Mesenteric fat pad (tissue), 1 donor: ENCODE data around the gene MARK3. TPM values are rescaled to one million over a fixed set of nuclear protein-coding genes. Genes with fewer than 3 reads are reported as not detected.

Source experiments
- DNase-seq: peaks from one replicate; pipeline ENCODE4 v3.0.0-alpha.2; 2020; ENCODE audit warnings: low spot score
- total RNA-seq: library from RNA; stranded (reverse); fragmentation: NEBNext Ultra II Directional; extraction: Animal tissue kit (Norgen Biotek cat#: 25700); gene quantifications from one replicate; pipeline ENCODE4 v1.2.1, GENCODE V29; 2021
- donor health status: DM: yes; HTN: yes; CAD: no.

The MARK3 gene
- total RNA-seq, 1 donor from 2014 or later, result 78.3 TPM

DNA sequence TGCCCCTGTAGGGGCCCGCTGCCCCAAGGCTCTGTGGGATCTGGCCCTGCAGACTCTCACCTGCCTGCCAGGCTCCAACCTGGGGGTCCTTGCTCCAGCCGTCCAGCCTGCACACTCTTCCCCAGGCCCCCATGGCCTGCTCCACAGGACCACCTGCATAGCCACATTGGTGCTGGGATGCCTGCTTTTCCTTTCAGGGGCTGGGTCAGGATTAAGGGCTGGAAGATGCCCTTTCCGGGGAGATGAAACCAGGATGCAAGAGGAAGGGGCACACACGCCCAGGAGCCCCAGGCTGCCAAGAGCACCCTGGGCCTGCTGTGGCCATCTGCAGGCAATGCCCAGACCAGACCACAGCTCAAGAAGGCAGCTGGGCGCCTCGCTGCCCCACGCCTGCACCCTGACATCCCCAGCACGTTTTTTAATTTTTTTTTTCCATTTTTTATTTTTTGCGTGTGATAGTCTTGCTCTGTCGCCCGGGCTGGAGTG lies 162.3 kb downstream of the MARK3 start:
- no peak for DNase-seq

DNA sequence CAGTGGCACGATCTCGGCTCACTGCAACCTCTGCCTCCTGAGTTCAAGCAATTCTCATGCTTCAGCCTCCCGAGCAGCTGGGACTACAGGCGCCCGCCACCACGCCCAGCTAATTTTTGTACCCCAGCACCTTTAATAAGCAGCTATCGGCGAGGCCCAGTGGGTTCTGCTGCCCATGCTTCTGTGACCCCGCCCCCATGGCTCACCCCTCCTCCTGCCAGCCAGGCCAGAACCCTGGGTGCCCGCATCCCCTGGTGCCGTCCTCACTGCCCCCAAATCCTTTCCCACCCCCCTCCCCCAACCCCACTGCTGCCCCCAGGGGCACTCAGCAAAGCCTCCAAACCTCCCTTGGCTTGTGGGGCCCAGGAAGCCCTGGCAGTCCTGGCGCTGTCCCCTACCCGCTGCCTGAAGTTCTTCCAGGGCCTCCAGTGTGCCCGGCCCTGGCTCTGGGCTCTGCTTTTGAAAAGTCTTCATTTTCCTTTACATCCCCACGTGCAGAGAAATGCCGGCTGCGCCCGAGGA lies 162.8 kb downstream of the MARK3 start:
- DNase-seq, result no peak

DNA sequence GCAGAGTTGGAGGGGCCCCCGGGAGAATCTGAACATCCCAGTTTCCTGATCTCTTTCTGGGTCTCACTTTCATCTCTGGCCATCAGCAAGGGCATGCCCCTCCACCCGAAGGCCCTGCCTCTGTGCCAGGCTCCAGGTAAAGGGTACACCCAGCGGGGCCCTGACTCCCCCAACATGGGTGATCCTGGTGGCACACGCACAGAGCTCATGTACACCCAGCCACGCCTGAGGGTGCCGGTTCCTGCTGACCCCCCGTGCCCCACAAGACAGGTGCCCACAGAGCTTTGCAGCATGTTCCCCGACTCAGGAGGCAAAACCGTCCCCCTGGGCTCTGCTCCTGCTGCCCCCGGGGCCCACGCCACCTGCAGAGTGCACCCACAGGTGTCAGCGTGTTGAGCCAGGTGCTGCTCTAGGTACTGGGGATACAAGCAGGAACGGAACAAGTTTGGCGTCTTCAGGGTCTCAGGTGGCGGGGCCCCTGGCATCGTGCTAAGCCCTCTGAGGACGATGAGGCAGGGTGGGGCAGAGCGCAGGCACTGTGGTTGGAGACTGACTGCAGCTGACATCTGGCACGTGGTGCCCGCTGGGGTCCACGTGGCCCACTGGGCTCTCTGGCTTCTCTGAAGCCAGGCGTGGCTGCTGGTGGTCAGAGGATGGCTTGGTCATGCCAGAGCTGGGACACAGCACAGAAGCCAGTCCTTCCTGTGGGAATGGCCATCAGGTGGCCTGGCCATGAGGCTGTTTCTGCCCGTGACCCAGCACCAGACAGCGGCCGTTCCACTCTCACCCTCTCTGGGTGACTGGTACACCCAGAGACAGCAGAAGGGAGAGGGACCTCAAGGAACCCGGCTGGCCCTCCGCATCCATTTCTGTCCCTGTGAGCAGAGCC lies 163.5 kb downstream of the MARK3 start:
- no peak for DNase-seq

DNA sequence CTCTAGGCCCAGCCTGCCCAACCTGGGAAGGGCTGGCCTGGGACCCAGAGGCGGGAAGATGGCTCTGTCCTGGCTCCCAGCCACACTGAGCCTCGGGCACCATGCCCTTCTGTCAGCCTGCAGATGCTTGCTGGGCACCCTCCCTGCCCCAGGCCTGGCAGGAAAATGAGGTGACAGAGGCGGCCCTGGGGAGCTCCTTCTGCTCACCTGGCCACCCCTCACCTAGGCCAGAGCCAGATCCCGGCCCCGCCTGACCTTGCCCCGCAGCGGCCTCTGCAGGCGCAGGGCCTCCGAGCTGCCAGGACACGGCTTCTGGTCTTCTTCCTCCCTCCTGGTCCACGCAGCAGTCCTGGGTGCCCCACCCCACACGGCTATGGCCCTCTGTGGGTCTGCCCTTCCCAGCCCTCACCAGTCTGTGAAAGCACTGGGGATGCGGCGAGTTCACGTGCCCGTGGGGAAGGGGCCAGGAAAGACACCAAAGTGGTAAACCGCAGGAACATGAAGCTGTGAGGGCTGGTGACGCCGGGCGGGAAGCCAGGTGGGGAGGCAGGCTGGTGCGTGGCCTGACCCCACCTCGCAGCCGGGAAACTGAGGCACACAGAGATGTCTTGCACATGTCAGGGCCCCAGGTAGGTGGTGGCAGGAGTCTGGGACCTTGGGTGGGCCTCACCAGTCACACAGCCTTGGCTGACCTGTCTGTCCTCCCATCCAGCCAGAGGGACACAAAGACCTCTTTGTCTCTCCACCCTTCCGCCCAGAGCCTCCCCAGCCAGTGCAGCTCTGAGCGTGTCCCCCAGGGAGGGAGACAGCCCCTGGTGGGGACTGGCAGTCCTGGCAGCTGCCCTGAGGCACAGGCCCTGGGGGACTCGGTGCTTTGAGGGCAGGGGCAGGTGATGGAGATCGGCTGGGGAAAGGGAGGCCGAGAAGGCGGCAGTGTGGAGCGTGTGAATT lies 164.4 kb downstream of the MARK3 start:
- DNase-seq, result no peak

DNA sequence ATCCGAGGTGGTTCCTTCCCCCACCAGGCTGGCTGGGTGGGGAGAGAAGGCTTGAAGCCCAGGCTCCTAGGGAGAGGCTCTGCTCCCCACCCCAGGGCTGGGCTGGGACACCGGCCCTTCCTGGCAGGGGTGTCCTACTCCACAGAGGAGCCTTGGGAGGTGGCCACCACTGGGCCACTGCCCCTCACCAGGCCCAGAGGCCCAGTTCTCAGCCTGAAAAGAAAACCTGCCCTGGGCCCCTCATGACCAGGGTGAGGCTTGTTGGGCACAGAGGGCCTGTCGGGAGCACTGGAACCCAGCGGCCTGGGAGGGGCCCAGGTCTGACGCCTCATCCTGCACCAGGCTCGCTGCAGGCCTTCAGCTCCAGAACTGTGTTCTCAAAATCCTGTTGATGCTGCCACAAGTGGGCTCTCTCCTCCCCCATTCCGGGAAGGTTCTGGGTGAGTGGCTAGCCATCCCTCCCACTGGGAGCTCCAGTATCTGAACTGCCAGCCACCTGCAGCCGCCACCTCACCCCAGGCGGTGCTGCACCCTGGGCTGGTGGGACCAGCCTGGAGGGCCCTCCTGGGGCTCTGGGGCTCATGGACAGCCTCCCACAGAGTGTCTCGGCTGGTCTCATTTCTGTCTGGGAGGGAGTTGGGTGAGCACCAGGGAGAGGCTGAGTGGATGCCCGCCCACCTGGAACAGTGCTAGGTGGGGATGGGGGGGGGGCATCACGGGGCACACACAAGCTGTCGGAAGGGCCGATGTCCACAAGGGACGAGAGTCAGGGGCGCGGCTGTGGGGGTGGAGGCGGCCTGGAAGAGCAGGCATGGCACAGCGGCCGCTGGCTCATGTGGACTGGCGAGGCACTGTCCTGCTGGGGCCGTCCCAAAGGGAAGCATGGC lies 165.5 kb downstream of the MARK3 start:
- no peak for DNase-seq

DNA sequence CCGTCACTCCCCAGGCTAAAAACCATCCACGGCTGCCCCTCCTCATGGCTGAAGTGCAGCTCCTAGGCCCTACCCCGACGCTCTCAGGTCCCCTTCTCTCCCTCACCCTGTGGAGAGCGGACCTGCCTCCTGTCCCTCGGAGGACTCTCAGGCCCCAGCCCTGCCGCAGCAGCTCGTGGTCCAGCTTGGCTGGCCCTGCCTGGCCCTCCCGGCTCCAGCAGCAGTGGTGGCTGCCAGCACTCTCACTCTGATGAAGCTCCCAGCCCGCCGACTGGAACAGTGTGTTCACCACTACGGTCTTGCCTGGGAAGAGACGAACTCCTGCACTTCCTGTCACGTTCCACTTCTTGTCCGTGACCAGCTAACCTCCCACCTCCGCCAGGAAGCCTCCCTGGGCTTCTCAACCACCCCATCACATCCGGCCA lies 166.1 kb downstream of the MARK3 start:
- no peak for DNase-seq

DNA sequence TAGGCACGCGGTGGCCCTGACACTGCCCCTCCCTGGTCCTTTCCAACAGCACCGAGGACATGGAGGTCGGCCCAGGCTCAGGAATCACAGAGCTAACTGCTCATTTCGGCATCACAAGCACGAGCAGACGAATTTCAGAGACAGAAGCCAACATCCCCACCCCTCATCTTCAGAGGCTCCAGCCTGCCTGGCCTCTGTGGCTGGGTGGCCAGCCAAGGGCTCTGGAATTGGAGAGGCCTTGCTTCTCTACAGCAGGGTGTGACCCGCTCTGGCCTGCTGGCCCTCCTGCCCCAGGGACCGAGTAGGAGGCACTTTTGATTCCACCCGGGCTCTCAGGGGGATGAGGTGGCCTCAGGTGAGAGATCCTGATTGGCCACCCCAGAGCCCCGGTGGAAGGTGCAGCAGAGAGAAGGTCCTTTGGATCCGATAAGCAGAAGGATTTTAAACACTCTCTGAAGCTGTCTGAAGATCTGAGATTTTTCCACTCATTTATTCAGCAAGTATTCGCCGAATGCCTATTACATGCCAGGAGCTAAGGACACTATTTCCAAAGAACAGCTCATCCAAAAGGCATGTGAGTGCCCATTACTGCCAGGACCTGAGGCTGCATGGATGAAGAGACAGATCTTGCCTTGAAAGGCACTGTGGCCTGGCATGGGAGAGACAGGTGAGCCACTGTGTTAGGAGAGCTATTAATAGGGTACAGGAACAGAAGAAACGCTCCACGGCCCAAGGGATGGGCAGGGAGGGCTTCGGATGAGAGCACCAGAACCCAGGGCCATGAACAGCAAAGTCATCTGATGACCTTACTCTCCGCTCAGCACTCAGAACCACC lies 167.0 kb downstream of the MARK3 start:
- no peak for DNase-seq

DNA sequence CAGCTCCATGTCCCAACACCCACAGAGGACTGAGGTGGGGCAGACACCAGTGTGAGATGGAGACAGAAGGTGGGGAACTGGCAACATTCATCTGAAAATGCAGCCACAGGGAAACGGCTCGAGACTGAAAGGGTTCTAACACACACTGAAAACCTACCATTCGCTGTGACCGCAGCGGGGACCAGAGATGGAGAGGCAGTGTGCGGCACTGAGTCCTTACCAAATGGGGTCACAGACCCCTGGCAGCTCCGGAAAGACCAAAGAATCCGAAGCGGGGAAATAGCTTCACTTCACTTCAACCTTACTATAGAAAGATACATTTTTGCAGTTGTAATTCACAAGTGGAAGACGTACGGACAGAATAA lies 167.6 kb downstream of the MARK3 start:
- no peak for DNase-seq

Other genes with a start within 250 kb of the MARK3 start
- 267 TPM for gene EIF5, start 51.2 kb upstream of the MARK3 start, total RNA-seq
- 90.1 TPM for gene CKB, start 137.4 kb downstream of the MARK3 start, total RNA-seq
- 13.8 TPM for gene TRMT61A, start 143.8 kb downstream of the MARK3 start, total RNA-seq
- 55.1 TPM for gene BAG5, start 177.2 kb downstream of the MARK3 start, total RNA-seq
- gene COA8, start 177.5 kb downstream of the MARK3 start, total RNA-seq, result 45.8 TPM
- gene KLC1, start 243.8 kb downstream of the MARK3 start, total RNA-seq, result 200 TPM